Mesenchymal stem cell (in vitro differentiated cells and primary cell): ENCODE results near the gene ADISSP.

Source experiments
- DNase-seq: peaks from one replicate; pipeline ENCODE4 v3.0.0-alpha.2; 2013
- H2AFZ ChIP-seq: one replicate; pipeline ENCODE4 v1.6.1; 2013; ENCODE audit warnings: low read depth, mild to moderate bottlenecking, control low read depth, inconsistent platforms, low read length, moderate library complexity
- H2AK5ac ChIP-seq: 2 replicates; pipeline ENCODE4 v1.6.1; 2013; ENCODE audit warnings: low read length, moderate library complexity, mild to moderate bottlenecking, inconsistent platforms; ENCODE audit not compliant: severe bottlenecking
- H2BK120ac ChIP-seq: one replicate; pipeline ENCODE4 v1.6.1; 2013; ENCODE audit warnings: low read depth, mild to moderate bottlenecking, inconsistent platforms, low read length, moderate library complexity
- H2BK12ac ChIP-seq, 2 experiments: one replicate each; pipeline ENCODE4 v1.6.1; 2013; ENCODE audit warnings: inconsistent platforms in 2 of 2, low read length in 2 of 2, mild to moderate bottlenecking in 2 of 2, moderate library complexity in 2 of 2, control low read depth in 1 of 2
- H2BK15ac ChIP-seq: one replicate; pipeline ENCODE4 v1.6.1; 2013; ENCODE audit warnings: mild to moderate bottlenecking, low read depth, inconsistent platforms; ENCODE audit not compliant: poor library complexity, severe bottlenecking
- H2BK5ac ChIP-seq: 2 replicates; pipeline ENCODE4 v1.6.1; 2013; ENCODE audit warnings: low read depth, mild to moderate bottlenecking, low read length, control low read depth, inconsistent platforms; ENCODE audit not compliant: poor library complexity, severe bottlenecking
- H3K14ac ChIP-seq, 2 experiments: one replicate each; pipeline ENCODE4 v1.6.1; 2013; ENCODE audit warnings: inconsistent platforms in 2 of 2, low read length in 2 of 2, control low read depth in 1 of 2, mild to moderate bottlenecking in 1 of 2, moderate library complexity in 1 of 2
- H3K18ac ChIP-seq, 2 experiments: one replicate each; pipeline ENCODE4 v1.6.1; 2013; ENCODE audit warnings: inconsistent platforms in 2 of 2, low read length in 2 of 2, control low read depth in 1 of 2, low read depth in 1 of 2, mild to moderate bottlenecking in 1 of 2
- H3K23ac ChIP-seq, 2 experiments: one replicate each; pipeline ENCODE4 v1.6.1; 2013; ENCODE audit warnings: inconsistent platforms in 2 of 2, low read length in 2 of 2, mild to moderate bottlenecking in 2 of 2, moderate library complexity in 2 of 2, control low read depth in 1 of 2
- H3K27ac ChIP-seq: 2 replicates; pipeline ENCODE4 v1.5.1; 2013; ENCODE audit warnings: mild to moderate bottlenecking, moderate library complexity, low read length, control low read depth, inconsistent platforms; ENCODE audit not compliant: poor library complexity, severe bottlenecking
- H3K27me3 ChIP-seq, 2 experiments: 2 replicates each; pipeline versions ENCODE4 v1.6.1 to v1.7.0; 2013; ENCODE audit warnings: low read length in 2 of 2, mild to moderate bottlenecking in 2 of 2, moderate library complexity in 2 of 2, control low read depth in 1 of 2, inconsistent platforms in 1 of 2; ENCODE audit not compliant: control insufficient read depth in 1 of 2, insufficient read depth in 1 of 2
- H3K36me3 ChIP-seq, 2 experiments: 2 replicates each; pipeline versions ENCODE4 v1.6.1 to v1.7.0; 2013; ENCODE audit warnings: low read length in 2 of 2, control low read depth in 1 of 2, inconsistent platforms in 1 of 2, low read depth in 1 of 2, mild to moderate bottlenecking in 1 of 2; ENCODE audit not compliant: insufficient read depth in 2 of 2, control insufficient read depth in 1 of 2
- H3K4ac ChIP-seq, 2 experiments: one replicate each; pipeline ENCODE4 v1.6.1; 2013; ENCODE audit warnings: inconsistent platforms in 2 of 2, low read length in 2 of 2, mild to moderate bottlenecking in 2 of 2, moderate library complexity in 2 of 2, control low read depth in 1 of 2, low read depth in 1 of 2
- H3K4me1 ChIP-seq: 2 replicates; pipeline ENCODE4 v1.6.1; 2013; ENCODE audit warnings: low read depth, low read length, control low read depth; ENCODE audit not compliant: control insufficient read depth, insufficient read depth
- H3K4me2 ChIP-seq: 2 replicates; pipeline ENCODE4 v1.6.1; 2013; ENCODE audit warnings: low read length, mild to moderate bottlenecking, inconsistent platforms; ENCODE audit not compliant: poor library complexity, severe bottlenecking
- H3K4me3 ChIP-seq, 2 experiments: 2 replicates each; pipeline versions ENCODE4 v1.5.1 to v1.7.0; 2013; ENCODE audit warnings: low read length in 2 of 2, mild to moderate bottlenecking in 2 of 2, control low read depth in 1 of 2, low read depth in 1 of 2; ENCODE audit not compliant: insufficient read depth in 1 of 2
- H3K79me1 ChIP-seq: replicated peaks from 2 replicates; pipeline ENCODE4 v1.6.1; 2013; ENCODE audit warnings: mild to moderate bottlenecking, control low read depth, low read length, inconsistent platforms; ENCODE audit not compliant: poor library complexity, severe bottlenecking
- H3K9ac ChIP-seq: 2 replicates; pipeline ENCODE4 v1.7.0; 2013; ENCODE audit warnings: mild to moderate bottlenecking, low read length, moderate library complexity
- H3K9me3 ChIP-seq: 2 replicates; pipeline ENCODE4 v1.7.0; 2013; ENCODE audit warnings: mild to moderate bottlenecking, low read length; ENCODE audit not compliant: control insufficient read depth
- H4K8ac ChIP-seq: one replicate; pipeline ENCODE4 v1.6.1; 2013; ENCODE audit warnings: inconsistent platforms, mild to moderate bottlenecking, low read length, moderate library complexity
- H4K91ac ChIP-seq: one replicate; pipeline ENCODE4 v1.6.1; 2013; ENCODE audit warnings: mild to moderate bottlenecking, low read length, inconsistent platforms
- WGBS: methylation state at CpG from one replicate; pipeline ENCODE4 v1.1.7; 2013; ENCODE audit warnings: mixed read lengths; 5-methylcytosine and 5-hydroxymethylcytosine counted together

ADISSP gene

GRCh38 chr20:3739054-3739925, 28.3 kb downstream of the ADISSP start:
- H4K8ac ChIP-seq: no peak overlapping the region
- no peak overlapping the region for H2BK15ac ChIP-seq
- no peak overlapping the region for H3K4ac ChIP-seq
- no peak overlapping the region for H4K91ac ChIP-seq
- no peaks in the 10 kb centered on the region for H3K36me3 ChIP-seq
- H2BK120ac ChIP-seq: no peak overlapping the region
- H3K27me3 ChIP-seq: peaks cover 15 to 17% of the 10 kb centered on the region in 2 experiments
- H2AK5ac ChIP-seq: no peak overlapping the region
- no peaks in the 10 kb centered on the region for H3K4me1 ChIP-seq
- no peaks in the 10 kb centered on the region for H3K9me3 ChIP-seq
- no peak overlapping the region for H3K9ac ChIP-seq
- H3K4me2 ChIP-seq: no peak overlapping the region
- H3K79me1 ChIP-seq: no peaks in the 10 kb centered on the region
- H2BK12ac ChIP-seq: no peak overlapping the region
- peak overlapping the region in 1 of 2 experiments; percentile 30 for H3K14ac ChIP-seq
- no peak overlapping the region for H2BK5ac ChIP-seq
- 80% methylated on average over 19 of the region's 19 CpGs for WGBS
- H2AFZ ChIP-seq: no peak overlapping the region
- no peak overlapping the region for H3K27ac ChIP-seq
- no peak overlapping the region for H3K23ac ChIP-seq
- H3K4me3 ChIP-seq: no peak overlapping the region
- no peak for DNase-seq
- no peak overlapping the region for H3K18ac ChIP-seq

DNA sequence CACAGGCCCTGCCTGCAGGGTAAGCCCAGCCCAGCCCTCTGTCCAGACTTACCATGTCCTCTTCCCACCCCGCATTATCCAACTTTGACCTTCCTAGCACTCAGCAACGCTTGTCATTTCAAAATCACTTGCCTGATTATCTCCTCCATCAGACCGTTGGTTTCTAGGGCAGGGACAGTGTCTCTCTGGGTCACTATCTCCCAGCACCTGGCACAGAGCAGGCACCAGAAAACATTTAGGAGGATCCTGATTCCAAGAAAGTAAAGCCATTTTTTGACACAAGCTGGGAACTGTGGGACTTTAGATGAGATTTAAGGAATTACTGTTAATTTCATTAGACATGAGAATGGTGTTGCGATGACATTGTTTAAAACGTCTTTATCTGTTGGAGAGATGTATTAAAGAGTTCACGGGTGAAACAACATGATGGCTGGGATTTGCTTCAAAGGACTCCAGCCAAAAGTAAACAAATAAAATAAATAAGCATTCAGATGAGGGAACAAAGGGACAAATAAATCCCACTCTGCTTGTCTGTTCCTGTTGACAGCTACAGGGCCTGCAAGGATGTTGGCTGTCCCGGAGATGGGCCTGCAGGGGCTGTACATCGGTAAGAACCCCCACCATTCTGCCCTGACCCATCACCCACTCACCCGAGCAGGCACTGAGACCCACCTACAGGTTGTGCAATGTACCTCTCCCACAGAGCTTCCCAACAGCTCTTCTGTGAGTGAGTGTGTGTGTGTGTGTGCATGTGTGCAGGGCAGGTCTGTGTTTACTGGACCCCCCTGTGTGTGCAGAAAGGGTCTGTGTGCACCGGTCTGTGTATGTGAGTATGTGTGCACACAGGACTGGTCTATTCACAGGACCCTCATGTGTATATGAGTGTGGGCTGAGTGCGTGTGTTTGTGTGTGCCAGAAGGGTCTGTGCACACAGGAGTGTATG, 29.2 kb downstream of the ADISSP start:
- 83% methylated on average over 10 of the region's 11 CpGs for WGBS
- no peak overlapping the region for H3K18ac ChIP-seq

DNA sequence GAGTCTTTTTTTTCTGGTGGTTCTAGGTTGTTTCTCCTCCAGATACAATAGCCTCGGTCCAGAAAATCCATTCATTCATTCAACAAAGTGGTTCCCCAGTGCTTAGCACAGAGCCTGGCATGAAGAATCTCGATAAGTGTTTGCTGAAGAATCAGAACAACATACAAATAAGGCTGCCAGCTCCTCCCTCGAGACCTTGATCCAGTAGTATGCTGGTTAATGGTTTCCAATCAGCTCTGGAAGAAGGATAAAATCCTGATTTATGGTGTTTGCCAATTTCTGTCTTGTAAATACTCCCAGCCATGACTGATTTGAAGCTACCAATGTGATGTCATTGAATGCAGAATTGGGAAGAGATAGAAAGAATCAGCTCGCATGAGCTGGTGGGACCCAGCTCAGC, 31.8 kb downstream of the ADISSP start:
- H3K14ac ChIP-seq: no peak overlapping the region
- H2AK5ac ChIP-seq: no peak overlapping the region
- H2BK120ac ChIP-seq: no peak overlapping the region
- H4K8ac ChIP-seq: no peak overlapping the region
- no peak overlapping the region for H2BK15ac ChIP-seq
- H4K91ac ChIP-seq: no peak overlapping the region
- H3K27ac ChIP-seq: no peak overlapping the region
- H3K4me1 ChIP-seq: peaks cover 6% of the 10 kb centered on the region
- H3K79me1 ChIP-seq: no peaks in the 10 kb centered on the region
- no peak overlapping the region for H3K23ac ChIP-seq
- no peak overlapping the region for H2AFZ ChIP-seq
- no peak overlapping the region for H3K18ac ChIP-seq
- peaks cover 40 to 42% of the 10 kb centered on the region in 2 experiments for H3K27me3 ChIP-seq
- no peak overlapping the region for H3K4ac ChIP-seq
- no peak overlapping the region for H2BK5ac ChIP-seq
- no peak overlapping the region for H3K9ac ChIP-seq
- no peaks in the 10 kb centered on the region for H3K9me3 ChIP-seq
- H3K4me3 ChIP-seq: no peak overlapping the region
- DNase-seq: no peak
- 89% methylated on average over 4 of the region's 4 CpGs for WGBS
- H2BK12ac ChIP-seq: no peak overlapping the region
- H3K4me2 ChIP-seq: no peak overlapping the region
- H3K36me3 ChIP-seq: no peaks in the 10 kb centered on the region

More for the DNA sequence above, 29.2 kb downstream of the ADISSP start:
- no peak overlapping the region for H4K8ac ChIP-seq
- H3K79me1 ChIP-seq: no peaks in the 10 kb centered on the region
- H2BK5ac ChIP-seq: no peak overlapping the region
- no peak overlapping the region for H2AFZ ChIP-seq
- no peak for DNase-seq
- H3K9ac ChIP-seq: no peak overlapping the region
- H3K23ac ChIP-seq: no peak overlapping the region
- no peak overlapping the region for H3K4me3 ChIP-seq
- H3K27ac ChIP-seq: no peak overlapping the region
- no peak overlapping the region for H3K4ac ChIP-seq
- no peak overlapping the region for H3K14ac ChIP-seq
- no peaks in the 10 kb centered on the region for H3K9me3 ChIP-seq
- no peak overlapping the region for H4K91ac ChIP-seq
- peaks cover 20 to 23% of the 10 kb centered on the region in 2 experiments for H3K27me3 ChIP-seq
- H3K4me2 ChIP-seq: no peak overlapping the region
- H2BK12ac ChIP-seq: no peak overlapping the region
- H2AK5ac ChIP-seq: no peak overlapping the region
- no peak overlapping the region for H2BK15ac ChIP-seq
- H3K4me1 ChIP-seq: no peaks in the 10 kb centered on the region
- no peaks in the 10 kb centered on the region for H3K36me3 ChIP-seq
- no peak overlapping the region for H2BK120ac ChIP-seq
